HG02981 (cell line): ENCODE measurements around the gene MAP7.
"Not testable (repeated sequence)": the region's sequence is repeated elsewhere in the genome, so short reads cannot be mapped to it uniquely, and the experiment has no call there.

Experiments used
- ATAC-seq: cut with Tn5 transposase; IDR thresholded peaks from one replicate; pipeline ENCODE4 v1.9.1; 2021; ENCODE audit warnings: mild to moderate bottlenecking, moderate library complexity; ENCODE audit not compliant: unreplicated experiment

MAP7 gene

DNA sequence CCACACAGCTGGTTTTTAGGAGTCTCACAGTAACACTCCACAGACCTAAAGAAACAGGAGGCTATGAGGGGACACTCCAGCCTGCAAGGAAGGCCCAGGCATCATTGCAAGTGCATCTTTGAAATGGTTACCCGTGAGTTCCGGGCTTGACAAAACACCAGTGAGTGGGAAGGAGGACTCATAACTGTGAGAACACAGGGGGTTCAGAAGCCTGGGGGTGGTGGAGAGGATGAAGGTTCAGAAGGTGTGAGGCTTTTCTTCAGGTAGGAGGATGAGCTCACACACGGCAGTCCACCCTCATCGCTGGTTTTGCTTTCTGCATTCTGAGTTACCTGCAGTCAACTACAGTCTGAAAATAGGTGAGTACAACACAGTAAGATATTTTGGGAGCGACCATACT lies 39.9 kb downstream of the MAP7 start:
- no peak for ATAC-seq

- no peak for ATAC-seq
Measured at GRCh38 chr6:136508725-136509392, 41.4 kb downstream of the MAP7 start.

- no peak for ATAC-seq
Measured at GRCh38 chr6:136506124-136506799, 44.0 kb downstream of the MAP7 start.

- no peak for ATAC-seq
Measured at GRCh38 chr6:136503303-136504029, 46.8 kb downstream of the MAP7 start.

DNA sequence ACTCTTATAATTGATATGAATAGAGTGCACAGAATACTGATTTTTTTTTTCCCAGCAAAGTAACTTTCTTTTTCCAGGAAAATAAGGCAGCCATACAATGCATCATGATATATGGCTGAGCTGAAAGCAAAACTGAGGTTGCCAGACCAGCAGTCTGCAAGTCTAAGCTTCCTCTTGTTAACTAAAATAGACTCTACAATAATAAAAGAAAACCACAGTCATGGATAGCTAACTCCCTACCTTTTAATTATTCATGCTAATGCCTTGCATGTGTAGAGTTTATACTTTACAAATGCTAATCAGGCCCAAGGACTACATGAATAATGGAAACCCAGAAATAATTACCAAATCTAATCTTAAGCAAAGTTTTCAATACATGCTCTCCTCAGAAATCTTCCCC lies 47.4 kb downstream of the MAP7 start:
- no peak for ATAC-seq

- no peak for ATAC-seq
Measured at GRCh38 chr6:136501514-136501913, 48.7 kb downstream of the MAP7 start.

GRCh38 chr6:136501096-136501495 lies 49.1 kb downstream of the MAP7 start:
- ATAC-seq = no peak

GRCh38 chr6:136500414-136500813 lies 49.8 kb downstream of the MAP7 start:
- no peak for ATAC-seq

DNA sequence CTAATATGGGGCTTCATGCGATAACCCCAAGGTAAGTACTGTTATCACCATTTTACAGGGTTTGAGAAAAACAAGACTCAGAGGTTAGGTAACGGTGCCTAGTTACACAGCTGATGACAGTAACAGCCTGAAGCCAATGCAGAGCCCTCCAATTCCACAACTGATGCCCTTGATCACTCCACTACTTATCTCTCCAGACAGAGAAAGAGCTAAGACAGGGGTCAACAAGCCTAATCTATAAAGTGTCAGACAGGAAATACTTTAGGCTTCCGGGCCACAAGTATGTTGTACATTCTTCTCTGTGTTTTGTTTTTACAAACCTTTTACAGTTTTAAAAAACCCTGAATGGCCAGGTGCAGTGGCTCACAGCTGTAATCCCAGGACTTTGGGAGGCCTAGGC lies 50.9 kb downstream of the MAP7 start:
- ATAC-seq = no peak

DNA sequence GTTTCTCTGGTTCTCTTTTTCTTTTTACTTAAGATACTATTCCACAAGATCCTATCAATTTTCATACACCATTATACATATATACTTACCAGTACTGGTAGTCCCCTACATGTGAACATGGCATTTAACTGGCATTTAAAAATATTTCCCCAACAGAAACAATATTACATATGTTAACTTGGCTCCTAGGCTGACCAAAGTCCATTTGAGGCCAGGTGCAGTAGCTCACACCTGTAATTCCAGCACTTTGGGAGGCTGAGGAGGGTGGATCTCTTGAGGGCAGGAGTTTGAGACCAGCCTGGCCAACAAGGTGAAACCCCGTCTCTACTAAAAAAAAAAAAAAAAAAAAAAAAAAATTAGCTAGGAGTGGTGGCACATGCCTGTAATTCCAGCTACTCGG lies 53.8 kb downstream of the MAP7 start:
- not testable (repeated sequence) for ATAC-seq

GRCh38 chr6:136494710-136495109 lies 55.5 kb downstream of the MAP7 start:
- no peak for ATAC-seq

DNA sequence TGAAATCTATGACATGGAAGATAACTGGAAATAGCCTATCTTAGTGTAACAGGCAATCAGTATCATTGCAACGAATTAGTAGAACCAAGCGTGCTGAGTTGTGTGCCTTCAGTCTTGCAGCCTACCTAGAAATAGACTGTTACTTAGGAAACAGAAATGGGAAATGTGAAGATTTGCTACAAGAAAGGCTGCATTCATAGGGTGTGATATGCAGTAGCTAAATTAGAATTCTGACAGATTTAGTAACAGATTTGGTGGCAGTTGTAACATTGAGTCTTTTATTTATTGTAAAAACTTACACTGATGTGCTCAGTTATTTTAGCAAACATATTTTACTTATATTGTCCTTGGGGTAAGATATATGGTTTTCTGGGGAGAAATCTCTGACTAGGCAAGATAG lies 56.2 kb downstream of the MAP7 start:
- ATAC-seq = no peak

DNA sequence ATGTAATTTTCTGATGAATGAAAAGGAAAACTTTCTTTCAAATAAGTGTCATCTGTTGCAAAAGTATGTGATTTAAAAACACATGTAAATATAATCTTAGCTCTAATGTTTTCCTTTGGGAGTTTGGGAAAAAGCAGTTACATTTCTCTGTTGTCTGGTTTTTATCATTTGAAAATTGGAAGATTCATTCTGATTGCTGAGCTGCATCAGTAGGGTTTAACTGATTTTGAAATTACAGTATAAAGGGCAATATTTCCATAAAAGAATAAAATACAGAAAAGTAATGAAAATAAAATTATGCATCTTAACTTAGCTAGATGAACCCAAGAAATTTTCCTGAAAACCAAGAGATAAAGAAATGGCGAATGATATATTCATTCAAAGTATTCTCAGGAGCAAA lies 57.8 kb downstream of the MAP7 start:
- no peak for ATAC-seq

- no peak for ATAC-seq
Measured at GRCh38 chr6:136491754-136492153, 58.5 kb downstream of the MAP7 start.

DNA sequence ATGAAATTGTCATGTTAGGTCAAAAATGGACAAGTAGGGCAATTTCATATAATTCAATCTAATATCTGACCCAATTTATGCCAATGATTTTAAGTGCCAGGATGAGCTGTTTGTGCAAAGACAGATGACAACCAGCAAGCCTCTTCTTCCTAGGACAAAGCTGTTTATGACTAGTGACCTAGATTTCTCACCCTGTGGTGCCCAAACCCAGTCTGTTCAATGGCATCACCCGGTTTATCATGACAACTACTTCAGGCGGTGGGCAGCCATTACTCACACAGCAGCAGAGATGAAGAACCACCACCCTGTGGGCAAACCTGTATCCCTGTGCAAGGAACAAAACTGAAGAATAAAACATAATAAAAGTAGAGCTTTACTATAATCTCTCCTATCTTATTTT lies 59.0 kb downstream of the MAP7 start:
- no peak for ATAC-seq

DNA sequence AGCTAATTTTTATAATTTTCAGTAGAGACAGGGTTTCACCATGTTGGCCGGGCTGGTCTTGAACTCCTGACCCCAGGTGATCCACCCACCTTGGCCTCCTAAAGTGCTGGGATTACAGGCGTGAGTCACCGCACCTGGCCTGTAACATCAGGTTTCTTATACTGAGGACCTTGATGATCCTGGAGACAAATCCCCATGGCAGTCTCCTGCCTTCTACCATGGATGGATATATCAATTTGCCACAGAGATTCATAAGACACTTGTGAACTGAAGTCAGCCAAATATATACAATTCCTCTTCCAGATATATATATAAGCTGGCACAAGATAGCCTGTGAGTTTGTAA lies 60.6 kb downstream of the MAP7 start:
- not testable (repeated sequence) for ATAC-seq

- no peak for ATAC-seq
Measured at GRCh38 chr6:136487759-136488425, 62.3 kb downstream of the MAP7 start.

DNA sequence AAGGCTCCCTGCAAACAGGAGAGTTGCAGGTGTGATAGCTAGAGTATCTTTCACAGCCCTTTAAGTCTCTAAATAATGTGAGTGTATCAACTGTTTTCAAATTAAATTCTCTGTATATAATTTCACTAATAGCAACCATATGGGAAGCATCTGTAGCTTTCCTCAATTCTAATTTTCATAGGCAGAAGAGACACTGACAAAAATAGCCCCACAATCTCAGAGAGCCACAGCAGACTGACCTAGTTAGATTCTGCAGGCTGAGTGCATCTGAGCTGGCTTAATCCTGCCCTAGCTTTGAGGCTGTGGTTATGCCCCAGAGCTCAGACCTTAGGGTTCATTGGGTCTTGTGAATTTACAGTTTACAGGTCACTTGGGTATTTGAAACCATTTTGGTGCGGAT lies 63.9 kb downstream of the MAP7 start:
- ATAC-seq = no peak

DNA sequence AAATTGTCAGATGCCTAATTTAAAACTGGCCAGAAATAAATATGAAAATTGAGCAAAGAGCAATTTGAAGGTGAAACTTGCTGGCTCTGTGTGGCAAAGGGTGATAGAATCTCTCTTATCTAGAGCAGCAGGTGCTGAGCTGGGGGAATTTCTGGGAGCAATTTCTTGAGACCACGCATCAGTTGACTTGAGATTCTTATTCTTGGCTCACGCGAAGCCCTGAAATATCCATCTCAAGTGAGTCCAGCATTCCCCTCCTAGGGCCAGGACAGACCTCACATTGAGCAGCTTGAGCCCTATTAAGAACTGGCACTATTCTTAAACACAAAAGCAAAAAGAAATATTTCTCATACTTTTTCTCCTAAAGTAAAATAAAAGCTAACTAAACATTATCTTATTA lies 66.3 kb downstream of the MAP7 start:
- no peak for ATAC-seq

DNA sequence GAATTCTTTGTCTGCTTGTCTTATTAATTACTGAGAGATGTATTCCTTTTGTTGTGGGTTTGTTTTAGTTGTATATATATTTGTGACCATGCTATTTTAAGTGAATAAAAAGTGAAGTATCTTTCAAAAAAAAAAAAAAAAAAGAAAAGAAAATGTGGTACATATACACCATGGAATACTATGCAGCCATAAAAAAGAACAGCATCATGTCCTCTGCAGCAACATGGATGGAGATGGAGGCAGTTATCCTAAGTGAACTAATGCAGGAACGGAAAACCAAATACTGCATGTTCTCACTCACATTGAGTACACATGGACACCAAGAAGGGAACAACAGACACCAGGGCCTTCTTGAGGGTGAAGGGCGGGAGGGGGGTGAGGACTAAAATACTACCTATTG lies 67.2 kb downstream of the MAP7 start:
- ATAC-seq = not testable (repeated sequence)

- no peak for ATAC-seq
Measured at GRCh38 chr6:136477548-136477947, 72.7 kb downstream of the MAP7 start.

GRCh38 chr6:136475686-136476085 lies 74.5 kb downstream of the MAP7 start:
- ATAC-seq = no peak
